Measurements from ENCODE around the gene CRMP1. TPM values are rescaled to one million over a fixed set of nuclear protein-coding genes. Genes with fewer than 3 reads are reported as not detected.

CRMP1 gene
- total RNA-seq, 1 experiment from 2014 or later: not detected

GRCh38 chr4:5923376-5923775 lies 30.5 kb upstream of the CRMP1 start:
- H3K9me3 Mint-ChIP-seq (ENCODE audit: unreplicated experiment): peaks cover 20% of the 10 kb centered on the region
- POLR2A ChIA-PET: interaction anchor here (0.7 kb wide), 1 partner anchor 717 kb away, joined by 3 read pairs; the partner anchor contains the start of gene MRFAP1
- H3K27me3 Mint-ChIP-seq (ENCODE audit: insufficient read depth, unreplicated experiment): no peaks in the 10 kb centered on the region
- no peak for DNase-seq (ENCODE audit: unreplicated experiment)
- intact Hi-C loops (cut with micrococcal nuclease): no loop called here
- TF ChIP-seq CTCF (IDR thresholded peaks at IDR 0.05; ENCODE audit: unreplicated experiment): no peak
- no peaks in the 10 kb centered on the region for H3K4me1 Mint-ChIP-seq (ENCODE audit: insufficient read depth, unreplicated experiment)
- no peak overlapping the region for H3K4me3 Mint-ChIP-seq (ENCODE audit: unreplicated experiment)
- no peaks in the 10 kb centered on the region for H3K36me3 Mint-ChIP-seq (ENCODE audit: insufficient read depth, unreplicated experiment)
- BruUV-seq (replicated peaks): no TSS peak
- no peak overlapping the region for H3K27ac Mint-ChIP-seq (ENCODE audit: low read depth, unreplicated experiment)
- CTCF ChIA-PET: interaction anchor here (0.7 kb wide), 1 partner anchor 144 kb away, joined by 3 read pairs; no protein-coding TSS in a partner anchor

DNA sequence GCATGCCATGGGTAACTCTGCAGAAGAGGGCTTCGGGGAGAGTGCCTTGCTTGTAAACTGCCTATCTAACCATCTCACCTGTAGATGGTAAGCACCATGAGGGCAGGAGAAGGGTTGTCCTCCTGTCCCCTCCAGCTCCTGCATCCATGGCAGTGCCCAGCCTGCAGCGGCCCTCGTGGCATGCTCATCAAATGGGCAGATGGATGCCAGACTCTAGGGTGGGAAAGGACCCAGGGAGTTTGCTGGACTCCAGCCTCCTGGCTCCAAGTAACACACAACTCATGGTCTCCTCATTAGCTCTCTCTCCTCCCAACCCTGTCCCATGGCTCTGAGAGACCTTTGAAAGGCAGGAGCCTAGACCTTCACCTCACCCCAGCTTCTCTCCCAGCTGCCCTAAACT lies 29.7 kb upstream of the CRMP1 start:
- no peaks in the 10 kb centered on the region for H3K27me3 Mint-ChIP-seq (ENCODE audit: insufficient read depth, unreplicated experiment)
- POLR2A ChIA-PET: interaction anchor here (0.7 kb wide), 1 partner anchor 718 kb away, joined by 3 read pairs; the partner anchor contains the start of gene MRFAP1
- DNase-seq (ENCODE audit: unreplicated experiment): no peak
- H3K9me3 Mint-ChIP-seq (ENCODE audit: unreplicated experiment): peaks cover 20% of the 10 kb centered on the region
- no TSS peak for BruUV-seq (replicated peaks)
- CTCF ChIA-PET: interaction anchor here (0.7 to 1.2 kb wide), 2 partner anchors 76 to 145 kb away, joined by 3 read pairs; no protein-coding TSS in a partner anchor
- H3K36me3 Mint-ChIP-seq (ENCODE audit: insufficient read depth, unreplicated experiment): no peaks in the 10 kb centered on the region
- H3K27ac Mint-ChIP-seq (ENCODE audit: low read depth, unreplicated experiment): no peak overlapping the region
- intact Hi-C loops (cut with micrococcal nuclease): no loop called here
- no peak for TF ChIP-seq CTCF (IDR thresholded peaks at IDR 0.05; ENCODE audit: unreplicated experiment)
- no peak overlapping the region for H3K4me3 Mint-ChIP-seq (ENCODE audit: unreplicated experiment)
- no peaks in the 10 kb centered on the region for H3K4me1 Mint-ChIP-seq (ENCODE audit: insufficient read depth, unreplicated experiment)

- ChIA-PET CTCF (interaction anchor here (1.2 kb wide), 1 partner anchor 76 kb away, joined by 3 read pairs; no protein-coding TSS in a partner anchor), POLR2A (no interaction called here)
- no peaks in the 10 kb centered on the region for H3K4me1 Mint-ChIP-seq (ENCODE audit: insufficient read depth, unreplicated experiment)
- no peaks in the 10 kb centered on the region for H3K27me3 Mint-ChIP-seq (ENCODE audit: insufficient read depth, unreplicated experiment)
- H3K27ac Mint-ChIP-seq (ENCODE audit: low read depth, unreplicated experiment): no peak overlapping the region
- H3K4me3 Mint-ChIP-seq (ENCODE audit: unreplicated experiment): no peak overlapping the region
- TF ChIP-seq CTCF (IDR thresholded peaks at IDR 0.05; ENCODE audit: unreplicated experiment): no peak
- DNase-seq (ENCODE audit: unreplicated experiment): no peak
- peaks cover 20% of the 10 kb centered on the region for H3K9me3 Mint-ChIP-seq (ENCODE audit: unreplicated experiment)
- intact Hi-C loops (cut with micrococcal nuclease): no loop called here
- H3K36me3 Mint-ChIP-seq (ENCODE audit: insufficient read depth, unreplicated experiment): no peaks in the 10 kb centered on the region
- BruUV-seq (replicated peaks): no TSS peak
These were observed 29.1 kb upstream of the CRMP1 start for GRCh38 chr4:5921981-5922380.

GRCh38 chr4:5921101-5921980 lies 28.5 kb upstream of the CRMP1 start:
- TF ChIP-seq CTCF (IDR thresholded peaks at IDR 0.05; ENCODE audit: unreplicated experiment): no peak
- no peaks in the 10 kb centered on the region for H3K36me3 Mint-ChIP-seq (ENCODE audit: insufficient read depth, unreplicated experiment)
- no peak overlapping the region for H3K27ac Mint-ChIP-seq (ENCODE audit: low read depth, unreplicated experiment)
- POLR2A ChIA-PET: interaction anchor here (0.7 kb wide), 1 partner anchor 903 kb away, joined by 4 read pairs; no protein-coding TSS in a partner anchor
- H3K27me3 Mint-ChIP-seq (ENCODE audit: insufficient read depth, unreplicated experiment): no peaks in the 10 kb centered on the region
- BruUV-seq (replicated peaks): no TSS peak
- H3K9me3 Mint-ChIP-seq (ENCODE audit: unreplicated experiment): peaks cover 20% of the 10 kb centered on the region
- no peak for DNase-seq (ENCODE audit: unreplicated experiment)
- H3K4me3 Mint-ChIP-seq (ENCODE audit: unreplicated experiment): no peak overlapping the region
- CTCF ChIA-PET: interaction anchor here (1.2 to 1.6 kb wide), 2 partner anchors 77 to 99 kb away, joined by 3 to 5 read pairs; no protein-coding TSS in a partner anchor
- no peaks in the 10 kb centered on the region for H3K4me1 Mint-ChIP-seq (ENCODE audit: insufficient read depth, unreplicated experiment)
- intact Hi-C loops (cut with micrococcal nuclease): no loop called here

All from MCF 10A (cell line).